IMR-90 (cell line): ENCODE data around the gene CIBAR2. TPM values are rescaled to one million over a fixed set of nuclear protein-coding genes. Genes with fewer than 3 reads are reported as not detected.

Source experiments
- ATAC-seq: fragments of 200-7000 bp; cut with Tn5 transposase; 2 replicates; pipeline ENCODE4 v1.9.1; 2020; ENCODE audit warnings: low read depth, mild to moderate bottlenecking, moderate library complexity
- BruUV-seq: library from RNA; stranded (reverse); fragments of 400-500 nt; replicated peaks from 2 replicates; lab custom pipeline; 2021; lab: Mats Ljungman, UMichigan
- CTCF ChIA-PET: fragments of 300-600 bp; formaldehyde crosslinking; extraction: SDS; loops from one replicate; lab custom pipeline; 2021; ENCODE audit warnings: antibody characterized with exemption; lab: Yijun Ruan, JAX
- POLR2A ChIA-PET: fragments of 300-600 bp; sonication (Branson Sonifier 250); formaldehyde crosslinking; loops from one replicate; lab custom pipeline; 2022; ENCODE audit warnings: antibody characterized with exemption; ENCODE audit not compliant: unreplicated experiment; lab: Charles Lee
- DNase-seq: peaks from one replicate; pipeline ENCODE4 v3.0.0; 2013
- H2AFZ ChIP-seq: replicated peaks from 2 replicates; pipeline ENCODE3; 2013; ENCODE audit warnings: low read length, mild to moderate bottlenecking; ENCODE audit not compliant: poor library complexity
- H2AK5ac ChIP-seq: 2 replicates; pipeline ENCODE4 v1.6.1; 2013; ENCODE audit warnings: low read depth, low read length, inconsistent platforms
- H2AK9ac ChIP-seq: replicated peaks from 2 replicates; pipeline ENCODE3; 2013; ENCODE audit warnings: mild to moderate bottlenecking, low read depth, low read length, moderate library complexity; ENCODE audit not compliant: poor library complexity
- H2BK120ac ChIP-seq: 2 replicates; pipeline ENCODE4 v1.6.1; 2013; ENCODE audit warnings: low read depth, low read length, inconsistent platforms
- H2BK15ac ChIP-seq: 3 replicates; pipeline ENCODE4 v1.6.1; 2013; ENCODE audit warnings: low read depth, low read length, inconsistent platforms
- H2BK20ac ChIP-seq: 2 replicates; pipeline ENCODE4 v1.6.1; 2013; ENCODE audit warnings: low read depth, mild to moderate bottlenecking, inconsistent platforms, low read length, moderate library complexity
- H2BK5ac ChIP-seq: 2 replicates; pipeline ENCODE4 v1.6.1; 2013; ENCODE audit warnings: mild to moderate bottlenecking, low read depth, low read length, inconsistent platforms; ENCODE audit not compliant: poor library complexity, severe bottlenecking
- H3K14ac ChIP-seq: replicated peaks from 2 replicates; pipeline ENCODE4 v1.6.1; 2013; ENCODE audit warnings: low read depth, low read length, inconsistent platforms
- H3K18ac ChIP-seq: 2 replicates; pipeline ENCODE4 v1.6.1; 2013; ENCODE audit warnings: low read depth, low read length, control low read depth
- H3K23ac ChIP-seq: 2 replicates; pipeline ENCODE4 v1.6.1; 2013; ENCODE audit warnings: low read depth, low read length, inconsistent platforms
- H3K27ac ChIP-seq: 2 replicates; pipeline ENCODE4 v1.5.1; 2013; ENCODE audit warnings: mild to moderate bottlenecking, control low read depth, low read length; ENCODE audit not compliant: insufficient read depth
- H3K27me3 ChIP-seq: 2 replicates; pipeline ENCODE4 v1.6.1; 2013; ENCODE audit warnings: low read length; ENCODE audit not compliant: control insufficient read depth, insufficient read depth
- H3K36me3 ChIP-seq: 2 replicates; pipeline ENCODE4 v1.6.1; 2013; ENCODE audit warnings: low read length, mixed read lengths; ENCODE audit not compliant: control insufficient read depth, insufficient read depth
- H3K4ac ChIP-seq: 2 replicates; pipeline ENCODE4 v1.6.1; 2013; ENCODE audit warnings: low read depth, low read length, inconsistent platforms
- H3K4me1 ChIP-seq: 2 replicates; pipeline ENCODE4 v1.6.1; 2013; ENCODE audit warnings: low read length, mixed read lengths; ENCODE audit not compliant: control insufficient read depth, insufficient read depth
- H3K4me2 ChIP-seq: 2 replicates; pipeline ENCODE4 v1.6.1; 2013; ENCODE audit warnings: low read depth, mild to moderate bottlenecking, control low read depth, low read length, moderate library complexity
- H3K4me3 ChIP-seq: 2 replicates; pipeline ENCODE4 v1.5.1; 2013; ENCODE audit warnings: low read depth, mild to moderate bottlenecking, control low read depth, low read length, moderate library complexity; ENCODE audit not compliant: insufficient read depth
- H3K56ac ChIP-seq: 2 replicates; pipeline ENCODE4 v1.6.1; 2013; ENCODE audit warnings: low read length, inconsistent platforms; ENCODE audit not compliant: insufficient read depth; ENCODE audit errors: extremely low read depth
- H3K79me1 ChIP-seq, 2 experiments: 2 replicates each; pipeline ENCODE4 v1.6.1; 2013; ENCODE audit warnings: low read length in 2 of 2, inconsistent platforms in 1 of 2, low read depth in 1 of 2
- H3K9ac ChIP-seq: 2 replicates; pipeline ENCODE4 v1.6.1; 2013; ENCODE audit warnings: low read depth, low read length, control low read depth
- H3K9me1 ChIP-seq: 2 replicates; pipeline ENCODE4 v1.6.1; 2013; ENCODE audit warnings: low read length, inconsistent platforms; ENCODE audit not compliant: insufficient read depth
- H3K9me3 ChIP-seq: 2 replicates; pipeline ENCODE4 v1.6.1; 2013; ENCODE audit warnings: low read length; ENCODE audit not compliant: control insufficient read depth, insufficient read depth
- H4K20me1 ChIP-seq: 2 replicates; pipeline ENCODE4 v1.6.1; 2013; ENCODE audit warnings: low read length, inconsistent platforms; ENCODE audit not compliant: insufficient read depth
- H4K5ac ChIP-seq: 2 replicates; pipeline ENCODE4 v1.6.1; 2013; ENCODE audit warnings: mild to moderate bottlenecking, low read depth, low read length, control low read depth
- H4K8ac ChIP-seq, 2 experiments: 2 replicates each; pipeline ENCODE4 v1.6.1; 2013; ENCODE audit warnings: low read depth in 2 of 2, low read length in 2 of 2, control low read depth in 1 of 2, inconsistent platforms in 1 of 2
- H4K91ac ChIP-seq: 2 replicates; pipeline ENCODE4 v1.6.1; 2013; ENCODE audit warnings: low read depth, low read length, inconsistent platforms; ENCODE audit not compliant: insufficient read depth
- CEBPB ChIP-seq: IDR thresholded peaks from 2 replicates; pipeline ENCODE4 v1.6.1; 2012; ENCODE audit warnings: low read depth, low read length, improper control_type of control experiment
- CHD1 ChIP-seq: IDR thresholded peaks from 2 replicates; pipeline ENCODE4 v1.6.1; 2012; ENCODE audit warnings: low read depth, low read length, improper control_type of control experiment
- ELK1 ChIP-seq: fragments of 150-350 bp; IDR thresholded peaks from 2 replicates; pipeline ENCODE4 v1.6.1; 2016; ENCODE audit warnings: low read depth, mild to moderate bottlenecking, low read length, moderate library complexity, borderline replicate concordance
- FOS ChIP-seq: fragments of 150-350 bp; IDR thresholded peaks from 2 replicates; pipeline ENCODE4 v1.6.1; 2016; ENCODE audit warnings: low read depth, low read length
- MAZ ChIP-seq: IDR thresholded peaks from 2 replicates; pipeline ENCODE4 v1.6.1; 2012; ENCODE audit warnings: low read depth, mild to moderate bottlenecking, low read length, improper control_type of control experiment, moderate library complexity, borderline replicate concordance
- MXI1 ChIP-seq: IDR thresholded peaks from 2 replicates; pipeline ENCODE4 v1.6.1; 2012; ENCODE audit warnings: low read depth, mild to moderate bottlenecking, low read length, moderate library complexity, borderline replicate concordance
- POLR2A ChIP-seq: IDR thresholded peaks from 2 replicates; pipeline ENCODE4 v1.6.1; 2012; ENCODE audit warnings: mild to moderate bottlenecking, low read depth, low read length
- RAD21 ChIP-seq: IDR thresholded peaks from 2 replicates; pipeline ENCODE4 v1.6.1; 2012; ENCODE audit warnings: low read length, improper control_type of control experiment
- RCOR1 ChIP-seq: IDR thresholded peaks from 2 replicates; pipeline ENCODE4 v1.6.1; 2012; ENCODE audit warnings: mild to moderate bottlenecking, low read length, improper control_type of control experiment; ENCODE audit not compliant: insufficient replicate concordance
- RFX5 ChIP-seq: IDR thresholded peaks from 2 replicates; pipeline ENCODE4 v1.8.0; 2012; ENCODE audit warnings: low read depth, mild to moderate bottlenecking, low read length, moderate library complexity
- SMC3 ChIP-seq: fragments of 150-350 bp; IDR thresholded peaks from 2 replicates; pipeline ENCODE4 v1.6.1; 2016; ENCODE audit warnings: low read depth, mild to moderate bottlenecking, antibody characterized with exemption, low read length, moderate library complexity
- USF2 ChIP-seq: fragments of 150-350 bp; IDR thresholded peaks from 2 replicates; pipeline ENCODE4 v1.6.1; 2017; ENCODE audit warnings: mild to moderate bottlenecking, antibody characterized with exemption, low read length, low read depth
- WGBS, 2 experiments: methylation state at CpG; one replicate each; pipeline versions ENCODE4 v1.1.5 to v1.1.7; 2013; ENCODE audit warnings: missing lambda C conversion rate in 2 of 2; ENCODE audit not compliant: insufficient read length in 1 of 2; ENCODE audit errors: extremely low coverage in 2 of 2; 5-methylcytosine and 5-hydroxymethylcytosine counted together
- dilution Hi-C: fragments of 300-500 bp; cut with HindIII; formaldehyde crosslinking; loops from one replicate; pipeline ENCODE4 v1.14.3; 2018; ENCODE audit warnings: low sequenced_read_pairs; ENCODE audit not compliant: unreplicated experiment
- in situ Hi-C: fragments of 300-500 bp; cut with MboI; formaldehyde crosslinking; loops from 3 replicates; pipeline ENCODE4 v1.14.3; 2019; ENCODE audit warnings: low sequenced_read_pairs, inconsistent platforms, mixed read lengths
- intact Hi-C: fragments of 100-400 bp; cut with micrococcal nuclease; formaldehyde crosslinking; loops from 2 replicates; pipeline ENCODE4 v1.10.0; 2022
- polyA plus RNA-seq, 3 experiments: library from polyadenylated mRNA; depleted of rRNA; stranded (reverse); fragments of >200 nt; gene quantifications; 2 replicates each; pipeline ENCODE4 v1.2.3, GENCODE V29; 2012; ENCODE audit warnings: low replicate concordance in 1 of 3
- total RNA-seq: library from RNA; depleted of rRNA; stranded (reverse); fragments of >200 nt; gene quantifications from 2 replicates; pipeline ENCODE4 v1.2.3, GENCODE V29; 2012

The CIBAR2 gene
- total and polyA plus RNA-seq, 2 of the 4 experiments (the other 2 are of a cell fraction), result 0.18 to 0.24 TPM

- dilution Hi-C loops (no loop called here), intact Hi-C loops (loop anchor here (10.0 kb wide), 1 partner anchor 327 kb away; no protein-coding TSS in a partner anchor), in situ Hi-C loops (no loop called here)
- Histone ChIP-seq H3K9me1 (no peaks in the 10 kb centered on the region; the same call in 1 of the 2 replicates), H3K4me2 (no peak overlapping the region), H3K27ac (no peak overlapping the region), H4K91ac (no peak overlapping the region), H2AK5ac (no peak overlapping the region), H2BK120ac (no peak overlapping the region), H2AK9ac (no peak overlapping the region), H2AFZ (no peak overlapping the region), H2BK5ac (no peak overlapping the region), H4K5ac (no peak overlapping the region), H3K23ac (no peak overlapping the region), H3K9me3 (no peaks in the 10 kb centered on the region), H3K4me3 (no peak overlapping the region), H3K4me1 (peaks cover 4% of the 10 kb centered on the region; the same call in 1 of the 2 replicates), H4K8ac (no peak overlapping the region), H4K20me1 (0 out of 2 replicates have a peak, but pooled peaks cover 6% of the 10 kb centered on the region), H3K9ac (no peak overlapping the region), H3K27me3 (no peaks in the 10 kb centered on the region), H3K56ac (no peak overlapping the region), H3K79me1 (no peaks in the 10 kb centered on the region), H3K4ac (no peak overlapping the region), H3K14ac (no peak overlapping the region), H3K18ac (no peak overlapping the region), H2BK20ac (no peak overlapping the region), H2BK15ac (no peak overlapping the region), H3K36me3 (peaks cover 31% of the 10 kb centered on the region; the same call in 1 of the 2 replicates)
- TF ChIP-seq FOS (no peak), MXI1 (no peak), RFX5 (no peak), MAZ (no peak), POLR2A (no peak), RAD21 (no peak), SMC3 (no peak), ELK1 (no peak), CHD1 (no peak), RCOR1 (no peak), USF2 (no peak), CEBPB (no peak)
- BruUV-seq, result no TSS peak
- ChIA-PET POLR2A (no interaction called here), CTCF (no interaction called here)
- 81% methylated on average over 7 of the region's 15 CpGs; no CpG with 5 or more reads in 1 of the 2 experiments for WGBS, 2 experiments
- ATAC-seq, result no peak
- no peak for DNase-seq
Observed at GRCh38 chr16:85081765-85082164, 30.5 kb downstream of the CIBAR2 start.
